HG03066 (cell line): Measurements from ENCODE around the gene GAGE12H.
"Not testable (repeated sequence)": the region's sequence is repeated elsewhere in the genome, so short reads cannot be mapped to it uniquely, and the experiment has no call there.

ENCODE experiments used
- ATAC-seq: cut with Tn5 transposase; IDR thresholded peaks from one replicate; pipeline ENCODE4 v1.9.1; 2021; ENCODE audit warnings: low read depth; ENCODE audit not compliant: unreplicated experiment

The GAGE12H gene

GRCh38 chrX:49579649-49580048 lies at the start of gene GAGE12H:
GAGE12H (plus strand) TSS chrX:49579949; CDS start chrX:49581104, 1,155 bp downstream.
- ATAC-seq, result not testable (repeated sequence)

- not testable (repeated sequence) for ATAC-seq
These were observed 47.9 kb upstream of the GAGE12H start, which contains the start of gene GAGE12C for GRCh38 chrX:49531877-49532276. GAGE12C (plus strand) TSS chrX:49532177; CDS start chrX:49533332, 1,155 bp downstream.

- ATAC-seq, result not testable (repeated sequence)
These were observed 38.3 kb upstream of the GAGE12H start, which contains the start of gene GAGE12D for GRCh38 chrX:49541433-49541832. GAGE12D (plus strand) TSS chrX:49541733; CDS start chrX:49542888, 1,155 bp downstream.

- ATAC-seq, result not testable (repeated sequence)
These were observed 28.8 kb upstream of the GAGE12H start, which contains the start of gene GAGE12E for GRCh38 chrX:49550989-49551388. GAGE12E (plus strand) TSS chrX:49551289; CDS start chrX:49552444, 1,155 bp downstream.

- ATAC-seq, result not testable (repeated sequence)
These were observed 19.2 kb upstream of the GAGE12H start, which contains the start of gene GAGE12F for GRCh38 chrX:49560542-49560941. GAGE12F (plus strand) TSS chrX:49560842; CDS start chrX:49561997, 1,155 bp downstream.

GRCh38 chrX:49568728-49569127 lies 11.0 kb upstream of the GAGE12H start:
- ATAC-seq, result not testable (repeated sequence)

GRCh38 chrX:49569152-49569551 lies 10.6 kb upstream of the GAGE12H start:
- ATAC-seq, result not testable (repeated sequence)

- ATAC-seq, result not testable (repeated sequence)
These were observed 9.6 kb upstream of the GAGE12H start, which contains the start of gene GAGE12G for GRCh38 chrX:49570100-49570499. GAGE12G (plus strand) TSS chrX:49570400; CDS start chrX:49571555, 1,155 bp downstream.

- ATAC-seq, result not testable (repeated sequence)
These were observed 9.4 kb downstream of the GAGE12H start, which contains the start of gene GAGE2A for GRCh38 chrX:49589196-49589595. GAGE2A (plus strand) TSS chrX:49589496; CDS start chrX:49590651, 1,155 bp downstream.

- not testable (repeated sequence) for ATAC-seq
These were observed 10.2 kb downstream of the GAGE12H start for GRCh38 chrX:49589769-49590478.

GRCh38 chrX:49590488-49590887 lies 10.7 kb downstream of the GAGE12H start:
- not testable (repeated sequence) for ATAC-seq

- not testable (repeated sequence) for ATAC-seq
These were observed 19.0 kb downstream of the GAGE12H start, which contains the start of gene GAGE1 for GRCh38 chrX:49598720-49599119. GAGE1 (plus strand) TSS chrX:49599020; CDS start chrX:49600175, 1,155 bp downstream.

- no peak for ATAC-seq
These were observed 31.1 kb downstream of the GAGE12H start for GRCh38 chrX:49610718-49611310.

GRCh38 chrX:49618574-49618973 lies 38.8 kb downstream of the GAGE12H start:
- ATAC-seq, result no peak

- no peak for ATAC-seq
These were observed 47.5 kb downstream of the GAGE12H start for GRCh38 chrX:49627086-49627777.
